ENCODE data around the gene FBRSL1. TPM values are rescaled to one million over a fixed set of nuclear protein-coding genes. Genes with fewer than 3 reads are reported as not detected.

FBRSL1 gene
- total RNA-seq, 1 experiment from 2014 or later: 119 TPM

- no peaks in the 10 kb centered on the region for H3K36me3 Mint-ChIP-seq (ENCODE audit: insufficient read depth, unreplicated experiment)
- peaks cover 24% of the 10 kb centered on the region for H3K27me3 Mint-ChIP-seq (ENCODE audit: unreplicated experiment)
- no peaks in the 10 kb centered on the region for H3K9me3 Mint-ChIP-seq (ENCODE audit: low read depth, unreplicated experiment)
- DNase-seq: no peak
- BruUV-seq (replicated peaks): no TSS peak
- peaks cover 8% of the 10 kb centered on the region for H3K4me1 Mint-ChIP-seq (ENCODE audit: low read depth, unreplicated experiment)
- no peak overlapping the region for H3K27ac Mint-ChIP-seq (ENCODE audit: unreplicated experiment)
- intact Hi-C loops (cut with micrococcal nuclease; ENCODE audit: unreplicated experiment): no loop called here
- H3K4me3 Mint-ChIP-seq (ENCODE audit: low read depth, unreplicated experiment): no peak overlapping the region
- TF ChIP-seq CTCF (IDR thresholded peaks at IDR 0.05; ENCODE audit: unreplicated experiment): no peak
- CTCF ChIA-PET: no interaction called here
Observed at GRCh38 chr12:132464820-132465219, 25.1 kb upstream of the FBRSL1 start.

- no peak overlapping the region for H3K27ac Mint-ChIP-seq (ENCODE audit: unreplicated experiment)
- intact Hi-C loops (cut with micrococcal nuclease; ENCODE audit: unreplicated experiment): no loop called here
- CTCF ChIA-PET: no interaction called here
- no peak for TF ChIP-seq CTCF (IDR thresholded peaks at IDR 0.05; ENCODE audit: unreplicated experiment)
- no peak overlapping the region for H3K4me3 Mint-ChIP-seq (ENCODE audit: low read depth, unreplicated experiment)
- BruUV-seq (replicated peaks): no TSS peak
- H3K4me1 Mint-ChIP-seq (ENCODE audit: low read depth, unreplicated experiment): peaks cover 9% of the 10 kb centered on the region
- no peaks in the 10 kb centered on the region for H3K36me3 Mint-ChIP-seq (ENCODE audit: insufficient read depth, unreplicated experiment)
- peaks cover 31% of the 10 kb centered on the region for H3K27me3 Mint-ChIP-seq (ENCODE audit: unreplicated experiment)
- H3K9me3 Mint-ChIP-seq (ENCODE audit: low read depth, unreplicated experiment): no peaks in the 10 kb centered on the region
- DNase-seq: no peak
Observed at GRCh38 chr12:132465269-132466190, 24.4 kb upstream of the FBRSL1 start.

GRCh38 chr12:132466241-132467201 is 23.4 kb upstream of the FBRSL1 start:
- no peak overlapping the region for H3K4me3 Mint-ChIP-seq (ENCODE audit: low read depth, unreplicated experiment)
- CTCF ChIA-PET: no interaction called here
- peaks cover 5% of the 10 kb centered on the region for H3K36me3 Mint-ChIP-seq (ENCODE audit: insufficient read depth, unreplicated experiment)
- intact Hi-C loops (cut with micrococcal nuclease; ENCODE audit: unreplicated experiment): no loop called here
- H3K9me3 Mint-ChIP-seq (ENCODE audit: low read depth, unreplicated experiment): no peaks in the 10 kb centered on the region
- no peak overlapping the region for H3K27ac Mint-ChIP-seq (ENCODE audit: unreplicated experiment)
- H3K27me3 Mint-ChIP-seq (ENCODE audit: unreplicated experiment): peaks cover 41% of the 10 kb centered on the region
- no TSS peak for BruUV-seq (replicated peaks)
- no peak for TF ChIP-seq CTCF (IDR thresholded peaks at IDR 0.05; ENCODE audit: unreplicated experiment)
- DNase-seq: no peak
- peaks cover 18% of the 10 kb centered on the region for H3K4me1 Mint-ChIP-seq (ENCODE audit: low read depth, unreplicated experiment)

GRCh38 chr12:132467511-132467910 is 22.4 kb upstream of the FBRSL1 start:
- intact Hi-C loops (cut with micrococcal nuclease; ENCODE audit: unreplicated experiment): no loop called here
- Mint-ChIP-seq H3K4me1 (ENCODE audit: low read depth, unreplicated experiment) (peaks cover 18% of the 10 kb centered on the region), H3K27me3 (ENCODE audit: unreplicated experiment) (peaks cover 49% of the 10 kb centered on the region), H3K27ac (ENCODE audit: unreplicated experiment) (no peak overlapping the region), H3K9me3 (ENCODE audit: low read depth, unreplicated experiment) (no peaks in the 10 kb centered on the region), H3K36me3 (ENCODE audit: insufficient read depth, unreplicated experiment) (peaks cover 12% of the 10 kb centered on the region), H3K4me3 (ENCODE audit: low read depth, unreplicated experiment) (no peak overlapping the region)
- BruUV-seq (replicated peaks): no TSS peak
- DNase-seq: no peak
- CTCF ChIA-PET: no interaction called here
- no peak for TF ChIP-seq CTCF (IDR thresholded peaks at IDR 0.05; ENCODE audit: unreplicated experiment)
